Liver (tissue), 9 donors: ENCODE measurements around the gene LDLRAD4. TPM values are rescaled to one million over a fixed set of nuclear protein-coding genes. Genes with fewer than 3 reads are reported as not detected.

ENCODE experiments used
- DNase-seq: peaks from one replicate; pipeline ENCODE4 v3.0.0-alpha.2; 2017; ENCODE audit warnings: low spot score
- H3K27ac ChIP-seq, 2 donors: one replicate each; pipeline ENCODE4 v1.7.0; 2013; ENCODE audit warnings: inconsistent platforms in 2 of 2, low read length in 2 of 2, control low read depth in 1 of 2, low read depth in 1 of 2, mild to moderate bottlenecking in 1 of 2
- H3K27me3 ChIP-seq, 4 donors: one replicate each; pipeline versions ENCODE4 v1.6.1 to v1.7.0; 2013; ENCODE audit warnings: low read length in 3 of 4, inconsistent platforms in 1 of 4, mild to moderate bottlenecking in 1 of 4, moderate library complexity in 1 of 4; ENCODE audit not compliant: control insufficient read depth in 4 of 4, insufficient read depth in 4 of 4
- H3K36me3 ChIP-seq, 4 donors: one replicate each; pipeline versions ENCODE4 v1.6.1 to v1.7.0; 2013; ENCODE audit warnings: low read length in 3 of 4, mild to moderate bottlenecking in 3 of 4, low read depth in 1 of 4, moderate library complexity in 1 of 4; ENCODE audit not compliant: control insufficient read depth in 4 of 4, insufficient read depth in 3 of 4
- H3K4me1 ChIP-seq, 4 donors: one replicate each; pipeline versions ENCODE4 v1.6.1 to v1.7.0; 2013; ENCODE audit warnings: low read length in 3 of 4, mild to moderate bottlenecking in 3 of 4, moderate library complexity in 1 of 4; ENCODE audit not compliant: control insufficient read depth in 4 of 4, insufficient read depth in 4 of 4
- H3K4me3 ChIP-seq, 3 donors: one replicate each; pipeline versions ENCODE4 v1.6.1 to v1.7.0; 2013; ENCODE audit warnings: low read length in 3 of 3, control low read depth in 1 of 3, low read depth in 1 of 3, mild to moderate bottlenecking in 1 of 3
- H3K9ac ChIP-seq, 2 donors: one replicate each; pipeline ENCODE4 v1.7.0; 2013; ENCODE audit warnings: low read length in 2 of 2, mild to moderate bottlenecking in 2 of 2, moderate library complexity in 2 of 2, control low read depth in 1 of 2, low read depth in 1 of 2
- H3K9me3 ChIP-seq, 4 donors: one replicate each; pipeline versions ENCODE4 v1.6.1 to v1.7.0; 2013; ENCODE audit warnings: low read length in 3 of 4; ENCODE audit not compliant: control insufficient read depth in 4 of 4
- EGR1 ChIP-seq, 2 donors: IDR thresholded peaks; 2 replicates each; pipeline ENCODE4 v1.6.1; 2016 to 2018; ENCODE audit warnings: antibody characterized with exemption in 2 of 2, low read depth in 2 of 2
- FOXA1 ChIP-seq: IDR thresholded peaks from 2 replicates; pipeline ENCODE4 v1.6.1; 2016; ENCODE audit warnings: antibody characterized with exemption
- FOXA2 ChIP-seq: IDR thresholded peaks from 2 replicates; pipeline ENCODE4 v1.6.1; 2016; ENCODE audit warnings: antibody characterized with exemption
- HNF4G ChIP-seq: IDR thresholded peaks from 2 replicates; pipeline ENCODE4 v1.6.1; 2016; ENCODE audit warnings: antibody characterized with exemption
- RAD21 ChIP-seq, 2 donors: IDR thresholded peaks; 2 replicates each; pipeline ENCODE4 v1.6.1; 2016; ENCODE audit warnings: antibody characterized with exemption in 2 of 2, mild to moderate bottlenecking in 2 of 2
- REST ChIP-seq: IDR thresholded peaks from 2 replicates; pipeline ENCODE4 v1.6.1; 2016; ENCODE audit warnings: antibody characterized with exemption, mild to moderate bottlenecking
- TAF1 ChIP-seq: conservative IDR thresholded peaks from 2 replicates; pipeline ENCODE4 v1.6.1; 2016; ENCODE audit warnings: antibody characterized with exemption, mild to moderate bottlenecking
- YY1 ChIP-seq: IDR thresholded peaks from 2 replicates; pipeline ENCODE4 v1.6.1; 2016; ENCODE audit warnings: antibody characterized with exemption, mild to moderate bottlenecking
- WGBS: extraction: QIAGEN DNeasy Blood & Tissue Kit; methylation state at CpG from one replicate; pipeline ENCODE4 v1.1.7; 2013; 5-methylcytosine and 5-hydroxymethylcytosine counted together
- polyA plus RNA-seq, 2 donors: library from polyadenylated mRNA; stranded (reverse) in 1 of 2; unstranded in 1 of 2; fragments of 200-250 nt in 1 of 2; fragments of >200 nt in 1 of 2; fragmentation: Nextera tagmentation in 1 of 2; extraction: Ambion mirVana in 1 of 2; gene quantifications; one replicate each; pipeline versions ENCODE4 v1.2.1 to v1.2.3, GENCODE V29; 2013 to 2015
- total RNA-seq, 2 donors: library from RNA; depleted of rRNA; stranded (reverse); fragments of >200 nt; gene quantifications; one replicate each; pipeline ENCODE4 v1.2.3, GENCODE V29; 2014
- TF ChIP-seq, protein P1 (sequence below): IDR thresholded peaks from 2 replicates; pipeline ENCODE4 v1.6.1; 2016; ENCODE audit warnings: antibody characterized with exemption
- TF ChIP-seq, protein P2 (sequence below): IDR thresholded peaks from 2 replicates; pipeline ENCODE4 v1.6.1; 2016; ENCODE audit warnings: antibody characterized with exemption
- TF ChIP-seq, protein P3 (sequence below): fragments of 150-350 bp; IDR thresholded peaks from 2 replicates; pipeline ENCODE4 v1.5.1; 2017; ENCODE audit warnings: improper control_type of control experiment, low read depth, low read length; ENCODE audit not compliant: missing input control
- donor health status: healthy.
- donor health status: healthy.
- donor health status: healthy.
- donor health status: healthy.
- donor health status: healthy.

Gene LDLRAD4
- total and polyA plus RNA-seq, 4 donors, result 4.8 to 41.7 (median 12.7) TPM

DNA sequence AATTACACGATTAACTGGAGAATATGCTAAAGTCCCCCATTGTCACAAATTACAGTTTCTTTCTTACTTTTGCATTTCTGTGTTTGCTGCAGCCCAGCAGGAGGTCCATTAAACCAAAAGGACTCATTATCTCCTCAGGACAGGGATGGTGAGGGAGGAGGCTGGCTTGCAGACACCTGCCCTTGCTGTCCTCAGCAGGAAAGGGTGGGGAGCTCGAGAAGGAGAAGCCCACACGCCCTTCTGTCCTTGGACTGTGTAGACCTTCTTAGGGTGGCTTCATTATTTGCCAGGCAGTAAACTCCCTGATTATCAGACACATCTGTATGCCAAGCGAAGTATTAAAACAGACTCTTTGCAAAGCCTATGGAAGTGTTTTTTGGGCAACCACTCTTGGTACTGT is 196.0 kb downstream of the LDLRAD4 start:
- WGBS, result 87% methylated on average over 4 of the region's 4 CpGs

More for the DNA sequence above, 196.0 kb downstream of the LDLRAD4 start:
- Histone ChIP-seq H3K9ac (no peak overlapping the region), H3K36me3 (peaks cover 0 to 3% (median 0%) of the 10 kb centered on the region in 4 donors), H3K9me3 (no peaks in the 10 kb centered on the region), H3K27me3 (no peaks in the 10 kb centered on the region), H3K4me1 (peaks cover 2 to 34% (median 22%) of the 10 kb centered on the region in 4 donors), H3K27ac (no peak overlapping the region), H3K4me3 (no peak overlapping the region)
- TF ChIP-seq EGR1 (IDR thresholded peaks at IDR 0.05; ENCODE audit: low read depth in 2 of 2), result no peak
- TF ChIP-seq, protein P1, sequence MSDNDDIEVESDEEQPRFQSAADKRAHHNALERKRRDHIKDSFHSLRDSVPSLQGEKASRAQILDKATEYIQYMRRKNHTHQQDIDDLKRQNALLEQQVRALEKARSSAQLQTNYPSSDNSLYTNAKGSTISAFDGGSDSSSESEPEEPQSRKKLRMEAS, result no peak
- TF ChIP-seq REST, result no peak
- no peak for TF ChIP-seq YY1
- TF ChIP-seq, protein P2, sequence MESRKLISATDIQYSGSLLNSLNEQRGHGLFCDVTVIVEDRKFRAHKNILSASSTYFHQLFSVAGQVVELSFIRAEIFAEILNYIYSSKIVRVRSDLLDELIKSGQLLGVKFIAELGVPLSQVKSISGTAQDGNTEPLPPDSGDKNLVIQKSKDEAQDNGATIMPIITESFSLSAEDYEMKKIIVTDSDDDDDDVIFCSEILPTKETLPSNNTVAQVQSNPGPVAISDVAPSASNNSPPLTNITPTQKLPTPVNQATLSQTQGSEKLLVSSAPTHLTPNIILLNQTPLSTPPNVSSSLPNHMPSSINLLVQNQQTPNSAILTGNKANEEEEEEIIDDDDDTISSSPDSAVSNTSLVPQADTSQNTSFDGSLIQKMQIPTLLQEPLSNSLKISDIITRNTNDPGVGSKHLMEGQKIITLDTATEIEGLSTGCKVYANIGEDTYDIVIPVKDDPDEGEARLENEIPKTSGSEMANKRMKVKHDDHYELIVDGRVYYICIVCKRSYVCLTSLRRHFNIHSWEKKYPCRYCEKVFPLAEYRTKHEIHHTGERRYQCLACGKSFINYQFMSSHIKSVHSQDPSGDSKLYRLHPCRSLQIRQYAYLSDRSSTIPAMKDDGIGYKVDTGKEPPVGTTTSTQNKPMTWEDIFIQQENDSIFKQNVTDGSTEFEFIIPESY, result no peak
- no peak for TF ChIP-seq TAF1
- no peak for TF ChIP-seq RAD21 (IDR thresholded peaks at IDR 0.05)
- TF ChIP-seq FOXA1, result no peak
- TF ChIP-seq FOXA2, result no peak
- TF ChIP-seq HNF4G, result no peak
- TF ChIP-seq, protein P3, sequence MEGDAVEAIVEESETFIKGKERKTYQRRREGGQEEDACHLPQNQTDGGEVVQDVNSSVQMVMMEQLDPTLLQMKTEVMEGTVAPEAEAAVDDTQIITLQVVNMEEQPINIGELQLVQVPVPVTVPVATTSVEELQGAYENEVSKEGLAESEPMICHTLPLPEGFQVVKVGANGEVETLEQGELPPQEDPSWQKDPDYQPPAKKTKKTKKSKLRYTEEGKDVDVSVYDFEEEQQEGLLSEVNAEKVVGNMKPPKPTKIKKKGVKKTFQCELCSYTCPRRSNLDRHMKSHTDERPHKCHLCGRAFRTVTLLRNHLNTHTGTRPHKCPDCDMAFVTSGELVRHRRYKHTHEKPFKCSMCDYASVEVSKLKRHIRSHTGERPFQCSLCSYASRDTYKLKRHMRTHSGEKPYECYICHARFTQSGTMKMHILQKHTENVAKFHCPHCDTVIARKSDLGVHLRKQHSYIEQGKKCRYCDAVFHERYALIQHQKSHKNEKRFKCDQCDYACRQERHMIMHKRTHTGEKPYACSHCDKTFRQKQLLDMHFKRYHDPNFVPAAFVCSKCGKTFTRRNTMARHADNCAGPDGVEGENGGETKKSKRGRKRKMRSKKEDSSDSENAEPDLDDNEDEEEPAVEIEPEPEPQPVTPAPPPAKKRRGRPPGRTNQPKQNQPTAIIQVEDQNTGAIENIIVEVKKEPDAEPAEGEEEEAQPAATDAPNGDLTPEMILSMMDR, result no peak
- DNase-seq, result no peak
